NCI-H1694 (cell line): ENCODE measurements around the gene EPHB4.
"Not testable (repeated sequence)": the region's sequence is repeated elsewhere in the genome, so short reads cannot be mapped to it uniquely, and the experiment has no call there.

ENCODE experiments used
- DNase-seq: peaks from one replicate; lab custom pipeline; 2025; lab: John Stamatoyannopoulos, UW

EPHB4 gene

DNA sequence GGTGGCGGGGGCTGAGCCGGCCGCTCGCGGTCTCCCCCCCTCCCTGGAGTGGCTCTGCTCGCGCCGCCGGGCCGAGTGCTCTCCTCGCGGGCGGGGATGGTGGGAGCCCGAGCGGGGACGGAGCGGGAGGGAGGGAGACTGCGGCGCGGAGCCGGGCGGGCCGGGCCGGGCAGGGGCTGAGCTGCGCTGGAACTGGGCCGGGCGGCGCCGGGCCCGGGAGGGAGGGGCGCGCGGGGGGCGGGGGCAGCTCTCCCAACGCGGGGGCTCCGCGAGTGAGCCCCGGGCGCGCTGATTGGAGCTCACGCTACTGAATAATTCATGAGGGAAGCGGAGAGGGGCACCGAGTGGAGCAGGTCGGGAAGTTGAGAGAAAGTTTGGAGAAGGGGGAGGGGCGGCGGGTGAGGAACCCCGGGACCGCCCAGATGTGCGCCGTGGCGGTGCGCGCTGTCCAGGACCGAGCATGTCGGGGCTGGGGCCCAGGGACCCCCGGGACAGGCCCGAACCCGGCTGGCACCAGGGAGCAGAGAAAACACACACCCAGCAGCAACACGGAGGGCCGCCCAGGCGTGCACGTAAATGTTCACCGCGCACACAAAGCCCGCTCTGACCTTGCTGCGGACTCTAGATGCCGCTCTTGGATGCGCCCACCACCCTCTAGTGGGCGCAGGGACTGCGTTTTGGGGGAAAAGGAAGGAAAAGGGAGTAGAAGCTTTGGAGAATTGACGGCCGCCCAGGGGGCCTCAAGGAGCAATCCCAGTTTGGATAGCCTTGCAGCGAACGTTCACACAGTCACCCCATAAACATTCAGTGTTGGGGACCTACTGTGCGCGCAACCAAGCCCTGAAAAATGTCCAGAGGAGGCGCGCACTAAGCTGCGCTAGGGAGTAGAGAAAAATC lies at the start of gene EPHB4:
Gene EPHB4, minus strand, starts transcription at position 194 of the 897 bp plus-strand sequence. CDS start 493 bp downstream, outside the sequence.
- DNase-seq: no peak

DNA sequence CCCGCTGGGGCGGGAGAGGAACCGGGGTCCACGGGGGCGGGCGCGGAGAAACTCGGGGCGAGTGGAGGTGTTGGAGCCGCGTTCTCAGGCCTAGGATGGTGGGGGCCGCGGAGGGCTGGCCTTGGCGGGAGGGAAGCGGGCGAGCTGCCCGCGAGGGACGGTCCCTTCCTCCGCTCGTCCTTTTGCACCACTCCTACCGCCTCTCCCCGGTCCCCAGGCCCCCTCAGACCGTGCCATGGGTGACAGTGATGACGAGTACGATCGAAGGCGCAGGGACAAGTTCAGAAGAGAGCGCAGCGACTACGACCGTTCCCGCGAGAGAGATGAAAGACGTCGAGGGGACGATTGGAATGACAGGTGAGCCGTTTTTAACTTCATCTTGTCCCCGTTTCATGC lies 48.0 kb upstream of the EPHB4 start:
- no peak for DNase-seq

DNA sequence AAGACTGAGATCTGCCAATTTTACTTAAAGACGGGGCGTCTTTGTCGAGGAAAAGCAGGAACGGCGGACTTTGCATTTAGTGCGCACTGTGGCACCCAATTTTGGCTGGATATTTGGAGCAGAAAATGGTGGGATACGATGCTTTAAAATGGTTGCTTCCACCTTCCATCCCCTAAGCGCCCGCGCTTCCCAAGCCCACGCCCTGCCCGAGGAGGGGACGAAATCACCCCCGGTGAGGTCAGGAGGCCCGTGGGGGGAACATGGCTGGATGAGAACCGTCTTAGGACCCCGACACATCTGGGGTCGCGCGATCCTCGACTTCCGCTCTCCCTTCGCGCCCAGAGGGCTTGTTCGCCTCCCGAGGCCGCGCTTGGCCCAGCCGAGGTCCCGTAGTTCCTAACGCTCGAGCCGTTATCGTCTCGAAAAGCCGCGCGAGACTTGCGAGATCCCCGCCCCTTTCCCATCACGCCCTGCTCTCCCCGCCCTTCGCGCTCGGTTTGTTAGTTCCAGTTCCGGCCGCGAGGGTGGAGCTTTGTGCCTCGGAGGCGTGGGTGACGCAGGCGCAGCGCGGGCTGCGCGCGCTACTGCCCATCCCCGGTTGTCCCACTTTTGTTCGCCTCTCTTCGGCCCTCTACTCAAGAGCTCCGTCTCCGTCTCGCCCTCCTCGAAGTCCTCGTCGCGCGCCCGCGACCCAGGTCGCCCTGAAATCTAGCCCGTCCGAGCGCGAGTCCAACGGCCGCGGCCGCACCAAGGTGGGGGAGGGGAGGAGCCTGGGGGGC lies 47.4 kb upstream of the EPHB4 start, which contains the start of gene SRRT:
Gene SRRT, plus strand, starts transcription at position 527 of the 779 bp plus-strand sequence. CDS start 488 bp downstream, outside the sequence.
- DNase-seq: peak; percentile 97

DNA sequence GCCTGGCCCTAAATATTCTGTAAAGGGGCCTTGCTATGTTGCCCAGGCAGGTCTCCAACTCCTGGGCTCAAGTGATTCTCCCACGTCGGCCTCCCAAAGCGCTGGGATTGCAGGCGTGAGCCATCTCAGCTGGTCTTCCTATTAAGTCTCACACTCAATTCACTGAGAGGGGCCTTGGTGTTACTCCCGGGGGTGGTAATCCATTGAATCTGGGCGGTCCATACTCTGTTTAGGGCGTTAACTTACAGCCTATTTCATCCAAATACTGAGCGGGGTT lies 46.9 kb upstream of the EPHB4 start:
- DNase-seq: no peak

- DNase-seq: no peak
These were observed 46.4 kb upstream of the EPHB4 start for GRCh38 chr7:100873599-100874299.

DNA sequence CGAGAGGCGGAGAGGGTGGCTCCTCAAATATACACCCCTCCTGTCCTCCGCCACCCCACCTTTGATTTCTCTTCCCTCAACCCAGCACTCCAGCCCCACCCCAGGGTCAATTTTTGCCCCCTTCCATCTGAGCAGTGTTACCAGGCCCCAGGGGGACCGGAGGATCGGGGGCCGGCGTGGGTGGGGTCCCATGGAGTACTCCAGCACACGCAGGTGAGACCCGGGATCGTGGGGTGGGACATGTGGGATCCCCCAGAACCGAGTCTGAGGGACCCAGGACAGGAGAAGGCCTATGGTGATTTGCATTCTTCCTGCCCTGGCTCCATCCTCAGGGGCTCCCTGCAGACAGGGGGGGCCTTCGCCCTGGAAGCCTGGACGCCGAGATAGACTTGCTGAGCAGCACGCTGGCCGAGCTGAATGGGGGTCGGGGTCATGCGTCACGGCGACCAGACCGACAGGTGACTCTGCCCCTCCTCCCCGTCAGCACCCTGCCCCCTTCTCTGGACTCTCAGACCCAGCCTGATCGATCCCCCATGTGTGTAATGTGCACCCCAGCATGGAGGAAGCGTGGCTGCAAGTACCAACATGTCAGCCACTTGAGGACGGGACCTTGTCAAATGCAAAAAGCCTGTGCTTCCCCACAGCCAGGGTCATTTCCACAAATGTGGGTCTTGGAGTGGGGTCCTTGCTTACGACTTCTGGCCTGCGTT lies 40.6 kb upstream of the EPHB4 start:
- DNase-seq: no peak

DNA sequence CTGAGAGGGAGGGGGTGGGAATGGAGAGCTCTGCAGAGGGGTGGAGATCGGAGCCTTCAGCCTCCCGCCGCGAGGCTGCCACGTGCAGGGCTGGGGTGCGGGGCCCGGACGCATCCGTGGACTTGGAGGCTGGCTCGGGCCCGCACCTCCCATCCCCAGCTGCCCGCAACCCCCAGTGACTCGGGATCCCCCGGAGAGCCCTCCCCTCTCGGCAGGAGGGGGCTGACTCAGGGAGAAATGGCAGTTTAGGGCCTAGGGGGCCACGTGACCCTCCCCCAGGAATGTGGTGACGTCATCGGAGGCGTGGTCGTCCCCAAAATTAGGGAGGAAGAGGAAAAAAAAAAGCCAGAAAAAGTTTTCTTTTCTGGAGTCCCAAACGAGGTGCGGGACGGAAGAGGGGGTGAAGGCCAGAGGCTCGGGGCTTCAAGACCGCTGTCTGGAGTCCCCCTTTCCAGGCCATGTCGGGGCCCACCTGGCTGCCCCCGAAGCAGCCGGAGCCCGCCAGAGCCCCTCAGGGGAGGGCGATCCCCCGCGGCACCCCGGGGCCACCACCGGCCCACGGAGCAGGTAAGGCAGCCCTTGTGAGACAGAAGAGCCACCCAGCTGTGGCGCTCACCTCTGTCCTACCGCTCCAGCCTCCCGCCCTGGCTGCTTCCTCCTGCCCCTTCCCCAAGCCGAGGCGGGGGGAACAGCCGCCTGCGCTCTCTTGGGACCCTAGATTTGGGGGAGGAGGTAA lies 39.9 kb upstream of the EPHB4 start, which contains the start of gene TRIP6:
Gene TRIP6, plus strand, starts transcription at position 348 of the 736 bp plus-strand sequence. Its CDS starts 111 bp downstream, at position 459.
- no peak for DNase-seq

GRCh38 chr7:100866729-100867039 lies 39.4 kb upstream of the EPHB4 start:
- DNase-seq: no peak

DNA sequence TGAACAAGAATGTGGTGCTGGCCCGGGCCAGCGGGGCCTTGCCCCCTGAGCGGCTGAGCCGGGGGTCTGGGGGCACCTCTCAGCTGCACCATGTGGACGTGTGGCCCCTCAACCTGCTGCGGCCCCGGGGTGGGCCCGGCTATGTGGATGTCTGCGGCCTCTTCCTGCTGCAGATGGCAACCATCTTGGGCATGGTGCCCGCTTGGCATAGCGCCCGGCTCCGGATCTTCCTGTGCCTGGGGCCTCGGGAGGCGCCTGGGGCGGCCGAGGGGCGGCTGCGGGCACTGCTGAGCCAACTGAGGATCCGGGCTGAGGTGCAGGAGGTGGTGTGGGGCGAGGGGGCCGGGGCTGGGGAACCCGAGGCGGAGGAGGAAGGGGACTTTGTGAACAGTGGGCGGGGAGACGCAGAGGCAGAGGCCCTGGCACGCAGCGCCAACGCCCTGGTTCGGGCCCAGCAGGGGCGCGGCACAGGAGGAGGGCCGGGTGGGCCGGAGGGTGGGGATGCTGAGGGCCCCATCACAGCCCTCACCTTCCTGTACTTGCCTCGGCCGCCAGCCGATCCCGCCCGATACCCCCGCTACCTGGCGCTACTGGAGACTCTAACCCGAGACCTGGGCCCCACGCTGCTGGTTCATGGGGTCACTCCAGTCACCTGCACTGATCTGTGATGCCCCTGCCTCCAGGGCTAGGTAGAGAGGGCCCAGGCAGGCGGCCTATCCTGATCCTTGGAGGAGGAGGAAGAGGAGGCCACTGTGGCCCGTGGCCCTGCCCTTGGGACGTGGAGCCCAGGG lies 38.8 kb upstream of the EPHB4 start:
- DNase-seq: peak; percentile 51

DNA sequence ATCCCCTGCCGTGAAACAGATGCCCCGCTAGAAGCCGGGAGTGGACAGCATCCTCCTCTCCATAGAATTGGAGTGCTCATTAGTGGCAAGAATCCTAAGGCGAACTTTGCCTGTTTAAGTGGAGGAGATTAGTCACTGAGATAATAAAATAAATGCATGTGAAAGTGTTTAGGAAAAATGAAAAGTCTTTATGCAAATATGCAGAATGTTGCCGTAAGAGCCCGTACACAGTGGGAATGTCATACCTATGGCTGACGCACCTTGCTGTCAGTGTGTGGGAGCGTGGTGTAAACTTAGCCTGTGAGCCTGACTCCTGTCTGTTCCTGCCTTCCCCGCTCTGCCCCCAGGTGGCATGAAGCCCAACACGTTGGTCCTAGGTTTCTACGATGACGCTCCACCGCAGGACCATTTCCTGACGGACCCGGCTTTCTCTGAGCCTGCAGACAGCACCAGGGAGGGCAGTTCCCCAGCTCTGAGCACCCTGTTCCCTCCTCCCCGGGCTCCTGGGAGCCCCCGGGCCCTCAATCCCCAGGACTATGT lies 38.1 kb upstream of the EPHB4 start:
- DNase-seq: no peak

DNA sequence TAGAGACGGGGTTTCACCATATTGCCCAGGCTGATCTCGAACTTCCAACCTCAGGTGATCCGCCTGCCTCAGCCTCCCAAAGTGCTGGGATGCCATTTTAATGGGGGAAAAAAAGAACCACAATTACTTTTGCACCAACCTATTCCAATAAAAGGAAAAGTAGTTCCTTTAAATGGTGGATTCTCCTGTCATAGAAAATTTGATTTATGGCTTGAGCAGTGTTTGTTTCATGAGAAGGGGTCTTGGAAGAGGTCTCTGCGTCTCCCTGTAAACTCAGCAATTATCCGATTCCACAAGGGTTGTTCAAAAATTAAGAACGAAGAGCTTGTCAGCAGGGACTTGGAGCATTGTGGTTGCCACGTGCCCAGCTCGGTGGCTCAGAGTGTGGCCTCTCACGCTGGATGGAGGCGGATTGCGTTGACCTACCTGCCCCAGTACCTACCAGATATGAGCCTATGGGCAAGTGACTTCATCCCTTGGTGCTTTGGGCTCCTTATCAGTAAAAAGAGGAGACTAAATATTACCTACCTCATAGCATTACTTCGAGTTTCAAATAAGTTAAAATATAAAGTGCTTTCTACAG lies 37.0 kb upstream of the EPHB4 start:
- no peak for DNase-seq

DNA sequence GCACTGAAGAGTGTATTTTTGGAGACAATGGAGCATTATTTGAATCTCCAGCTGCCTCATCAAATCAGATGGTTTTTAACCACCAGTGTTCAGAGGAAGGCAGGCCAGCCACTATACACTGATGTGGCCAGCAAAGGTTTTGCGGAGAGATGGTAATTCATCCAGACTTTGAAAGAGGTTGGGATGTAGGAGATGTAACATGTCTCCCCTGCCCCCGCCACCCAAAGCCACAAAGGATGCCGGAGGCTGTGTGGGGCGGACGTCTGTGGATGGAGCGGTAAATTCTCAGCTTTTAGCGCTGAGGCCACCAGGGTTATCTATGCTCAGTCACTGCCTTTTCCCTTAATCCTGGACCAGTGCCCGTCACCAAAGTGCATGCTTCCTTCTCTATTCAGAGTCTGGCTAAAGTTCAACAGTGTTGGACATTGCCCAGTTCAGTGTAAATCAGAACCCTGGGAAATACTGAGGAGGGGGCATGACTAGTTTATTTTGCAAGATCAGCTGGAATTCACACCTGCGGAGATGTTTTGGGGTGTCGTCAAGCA lies 36.2 kb upstream of the EPHB4 start:
- DNase-seq: no peak

DNA sequence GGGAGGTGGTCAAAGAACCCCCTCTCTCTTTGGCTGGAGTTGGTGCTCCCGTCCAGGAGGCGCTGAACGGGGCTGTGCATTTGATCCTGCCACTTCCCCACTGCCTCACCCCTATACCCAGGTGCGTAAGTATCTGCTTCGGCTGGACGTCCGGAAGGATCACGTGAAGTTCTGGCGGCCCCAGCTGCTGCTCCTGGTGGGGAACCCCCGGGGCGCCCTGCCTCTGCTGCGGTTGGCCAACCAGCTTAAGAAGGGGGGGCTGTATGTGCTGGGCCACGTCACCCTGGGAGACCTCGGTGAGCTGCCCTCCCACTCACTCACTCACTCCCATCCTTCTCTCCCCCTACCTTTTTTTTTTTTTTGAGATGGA lies 34.3 kb upstream of the EPHB4 start:
- DNase-seq: no peak

DNA sequence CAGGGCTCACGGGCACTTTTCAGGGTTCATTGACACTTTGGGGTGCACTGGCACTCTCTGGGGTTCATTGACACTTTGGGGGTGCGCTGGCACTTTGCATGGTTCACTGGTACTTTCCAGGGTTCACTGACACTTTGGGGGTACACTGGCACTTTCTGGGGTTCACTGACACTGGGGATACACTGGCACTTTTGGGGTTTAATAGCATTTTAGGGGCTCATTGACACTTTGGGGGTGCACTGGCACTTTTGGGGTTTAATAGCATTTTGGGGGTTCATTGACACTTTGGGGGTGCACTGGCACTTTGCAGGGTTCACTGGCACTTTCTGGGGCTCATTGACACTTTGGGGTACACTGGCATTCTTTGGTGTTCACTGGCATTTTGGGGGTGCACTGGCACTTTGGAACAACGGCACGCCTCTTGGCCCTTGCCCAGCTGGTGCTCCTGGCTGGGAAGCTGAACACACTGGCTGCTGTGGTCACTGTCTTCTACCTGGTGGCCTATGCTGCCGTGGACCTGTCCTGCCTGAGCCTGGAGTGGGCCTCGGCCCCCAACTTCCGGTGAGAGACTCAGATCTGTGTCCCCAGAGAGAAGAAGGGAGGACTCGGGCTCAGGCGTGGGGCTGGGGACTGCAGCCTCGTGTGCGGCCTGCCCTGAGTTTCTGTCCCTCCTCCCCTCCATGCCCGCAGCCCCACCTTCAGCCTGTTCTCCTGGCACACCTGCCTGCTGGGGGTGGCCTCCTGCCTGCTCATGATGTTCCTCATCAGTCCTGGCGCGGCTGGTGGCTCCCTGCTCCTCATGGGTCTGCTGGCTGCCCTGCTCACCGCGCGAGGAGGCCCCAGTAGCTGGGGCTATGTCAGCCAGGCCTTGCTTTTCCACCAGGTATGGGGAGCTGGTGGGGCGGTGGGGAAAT lies 33.6 kb upstream of the EPHB4 start:
- no peak for DNase-seq

DNA sequence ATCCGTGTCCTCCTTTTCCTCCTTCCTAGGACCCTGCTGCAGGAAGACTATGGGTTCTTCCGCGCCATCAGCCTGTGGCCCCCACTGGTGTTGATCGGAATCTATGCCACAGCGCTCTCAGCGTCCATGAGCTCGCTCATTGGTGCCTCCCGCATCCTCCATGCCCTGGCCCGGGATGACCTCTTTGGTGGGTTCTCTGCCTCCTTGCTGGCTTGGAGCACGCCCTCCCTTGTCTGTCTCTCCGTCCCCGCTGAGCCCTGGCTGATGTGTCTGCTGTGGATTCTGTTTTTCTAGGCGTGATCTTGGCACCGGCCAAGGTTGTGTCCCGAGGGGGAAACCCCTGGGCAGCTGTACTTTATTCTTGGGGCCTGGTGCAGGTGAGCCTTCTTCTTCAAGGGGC lies 32.5 kb upstream of the EPHB4 start:
- no peak for DNase-seq

GRCh38 chr7:100856871-100857282 lies 29.6 kb upstream of the EPHB4 start:
- no peak for DNase-seq

- no peak for DNase-seq
These were observed 28.2 kb upstream of the EPHB4 start for GRCh38 chr7:100855515-100855914.

- DNase-seq: not testable (repeated sequence)
These were observed 27.6 kb upstream of the EPHB4 start for GRCh38 chr7:100854899-100855298.
